ENCODE results near the gene CTTNBP2. TPM values are rescaled to one million over a fixed set of nuclear protein-coding genes. Genes with fewer than 3 reads are reported as not detected.

CTTNBP2 gene
- total and polyA plus RNA-seq, 10 of the 15 experiments (the other 5 are each of a cell fraction or from before 2014, with no cell fraction given), result 0.04 to 0.43 TPM; not detected in 8

- ATAC-seq, result peak; percentile 93
These were observed 35.4 kb downstream of the CTTNBP2 start for GRCh38 chr7:117837841-117838240.

More at GRCh38 chr7:117837841-117838240, 35.4 kb downstream of the CTTNBP2 start:
- H3K4me3 ChIP-seq, result no peak overlapping the region
- H3K27ac ChIP-seq (ENCODE audit: control insufficient read depth, insufficient read depth), result no peak overlapping the region
- H3K36me3 ChIP-seq (ENCODE audit: control insufficient read depth in 2 of 2, insufficient read depth in 2 of 2, low read length in 1 of 2), result no peaks in the 10 kb centered on the region
- FAIRE-seq (no peak), DNase-seq (ENCODE audit: low read depth, low spot score) (peak; percentile 20)
- H4K20me1 ChIP-seq (ENCODE audit: control insufficient read depth, insufficient read depth), result no peaks in the 10 kb centered on the region
- POLR2A ChIA-PET, result no interaction called here
- H3K9me3 ChIP-seq (replicated peaks; ENCODE audit: control insufficient read depth, insufficient read depth, low read length), result no peaks in the 10 kb centered on the region
- SMC1A ChIA-PET (ENCODE audit: uncharacterized antibody, unreplicated experiment), result no interaction called here
- TF ChIP-seq ZNF274 (IDR thresholded peaks at IDR 0.05; ENCODE audit: insufficient read depth, insufficient read length), result no peak
- TF ChIP-seq CBFB (IDR thresholded peaks at IDR 0.05; ENCODE audit: low read depth), result no peak
- TF ChIP-seq SP1 (IDR thresholded peaks at IDR 0.05; ENCODE audit: low read depth, low read length), result no peak
- no peak for TF ChIP-seq RAD51 (IDR thresholded peaks at IDR 0.05)
- TF ChIP-seq ZBTB4 (CRISPR knock-in tag; IDR thresholded peaks at IDR 0.05), result no peak
- TF ChIP-seq ZBTB11 (CRISPR knock-in tag; IDR thresholded peaks at IDR 0.05), result no peak
- TF ChIP-seq PRDM15 (CRISPR knock-in tag; IDR thresholded peaks at IDR 0.05), result no peak
- no peak for TF ChIP-seq ZNF687 (IDR thresholded peaks at IDR 0.05)
- no peak for TF ChIP-seq CEBPB (IDR thresholded peaks at IDR 0.05; ENCODE audit: borderline replicate concordance in 1 of 2, low read depth in 2 of 2, low read length in 2 of 2)
- no peaks in the 10 kb centered on the region for H3K27me3 ChIP-seq (replicated peaks in 1 of 2; ENCODE audit: control insufficient read depth in 2 of 2, insufficient read depth in 2 of 2, low read length in 1 of 2)
- H3K4me2 ChIP-seq (ENCODE audit: control insufficient read depth, insufficient read depth), result no peak overlapping the region
- H3K79me2 ChIP-seq (ENCODE audit: control insufficient read depth, insufficient read depth, low read length), result no peaks in the 10 kb centered on the region
- no peak overlapping the region for H2AFZ ChIP-seq (ENCODE audit: control insufficient read depth, low read depth, low read length)
- WGBS (ENCODE audit: insufficient coverage, insufficient replicate concordance, low lambda C conversion rate, missing lambda C conversion rate), result 71% methylated on average over 1 of the region's 1 CpG
- CTCF ChIA-PET, result interaction anchor here (0.9 kb wide), 1 partner anchor 316 kb away, joined by 3 read pairs; no protein-coding TSS in a partner anchor
- in situ Hi-C loops (cut with MboI), result no loop called here
- no peak overlapping the region for H3K9ac ChIP-seq (ENCODE audit: control insufficient read depth, insufficient read depth, low read length)
- no TSS peak for BruUV-seq (replicated peaks)
- RAD21 ChIA-PET (ENCODE audit: unreplicated experiment), result no interaction called here
- intact Hi-C loops (cut with micrococcal nuclease; ENCODE audit: unreplicated experiment), result no loop called here
- no peaks in the 10 kb centered on the region for H3K4me1 ChIP-seq (ENCODE audit: control insufficient read depth, insufficient read depth, low read length)
